ENCODE data around the gene TNS1.
"Not testable (repeated sequence)": the region's sequence is repeated elsewhere in the genome, so short reads cannot be mapped to it uniquely, and the experiment has no call there.

TNS1 gene

DNA sequence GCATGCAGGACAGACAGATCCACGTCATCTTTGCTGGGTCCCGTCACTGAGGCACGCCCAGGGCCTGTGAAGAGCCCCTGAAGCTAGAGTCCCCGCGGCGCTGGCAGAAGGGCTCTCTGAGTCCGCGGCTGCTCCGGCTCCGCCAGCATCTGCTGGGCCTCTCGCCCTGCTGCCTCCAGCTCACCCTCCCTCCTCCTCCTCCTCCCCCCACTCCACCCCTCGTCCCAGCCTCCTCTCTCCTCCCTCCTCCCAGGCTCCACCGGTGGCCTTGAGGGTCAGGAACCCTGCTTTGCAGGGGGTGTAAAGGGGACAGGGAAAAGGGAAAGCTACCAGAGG is at the start of gene TNS1:
Gene TNS1 (minus strand): TSS at position 151 of the 336 bp plus-strand sequence. CDS start 123 bp downstream, at position 28.
- no peak for DNase-seq (ENCODE audit: low spot score)

DNA sequence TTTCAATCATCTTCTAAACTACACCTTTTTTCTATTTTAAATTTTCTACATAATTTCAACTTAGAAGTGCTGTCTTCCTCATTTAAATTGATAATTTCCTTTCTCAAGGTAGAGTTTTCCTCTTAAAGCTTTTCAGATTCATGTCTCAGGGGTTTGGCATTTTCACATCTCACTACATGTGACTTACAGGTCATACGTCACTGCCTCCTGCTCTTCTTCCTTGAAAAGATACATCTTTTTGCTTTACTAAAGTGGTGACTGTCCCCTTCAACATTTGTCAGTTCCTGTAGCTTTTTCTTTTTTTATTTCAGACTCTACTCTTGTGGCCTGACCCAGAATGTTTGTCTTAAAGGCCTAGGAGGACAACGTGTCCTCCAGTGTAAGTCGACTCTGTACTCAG is 49.1 kb upstream of the TNS1 start:
- no peak for DNase-seq (ENCODE audit: low spot score)

DNA sequence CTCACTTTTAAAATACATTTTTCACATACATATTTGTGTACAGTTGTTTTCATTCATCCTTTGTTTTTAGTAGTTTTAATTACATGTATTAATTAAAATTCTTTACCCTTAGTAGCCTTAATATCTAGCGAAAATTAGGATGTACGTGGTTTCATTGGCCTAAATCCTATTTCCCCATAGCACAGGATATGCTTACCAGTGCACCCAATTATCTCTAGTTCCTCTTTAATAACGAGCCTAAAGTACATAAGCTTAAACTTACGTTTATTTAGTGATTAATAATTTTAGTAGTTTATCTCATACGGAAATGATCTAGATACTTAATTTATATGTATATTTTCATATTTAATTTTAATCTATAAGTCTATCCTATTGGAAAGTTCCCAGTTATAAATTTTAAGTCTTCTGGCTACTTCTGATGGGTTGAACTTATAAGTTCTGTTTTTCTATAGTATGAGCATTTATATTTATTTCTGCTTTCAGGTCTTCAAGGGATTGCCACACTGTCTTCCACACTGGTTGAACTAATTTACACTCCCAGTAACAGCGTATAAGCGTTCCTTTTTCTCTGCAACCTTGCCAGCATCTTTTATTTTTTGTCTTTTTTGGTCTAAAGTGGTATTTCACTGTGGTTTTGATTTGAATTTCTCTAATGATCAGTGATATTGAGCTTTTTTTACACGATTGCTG is 44.9 kb upstream of the TNS1 start:
- no peak for DNase-seq (ENCODE audit: low spot score)

DNA sequence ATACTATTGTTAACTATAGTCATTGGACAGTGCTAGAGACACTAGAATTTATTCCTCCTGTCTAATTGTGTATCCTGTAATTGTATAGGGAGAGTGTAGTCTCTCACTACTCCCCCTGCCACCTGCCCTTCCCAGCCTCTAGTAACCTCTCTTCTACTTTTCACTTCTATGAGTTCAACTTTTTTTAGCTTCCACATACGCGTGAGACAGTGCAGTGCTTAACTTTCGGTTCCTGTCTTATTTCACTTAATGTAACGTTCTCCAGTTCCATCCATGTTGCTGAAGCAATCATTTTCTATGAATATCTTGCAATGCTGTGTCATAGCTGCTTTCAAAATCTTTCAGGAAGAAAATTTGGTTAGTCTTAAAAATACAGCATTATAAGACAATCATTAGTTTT is 43.4 kb upstream of the TNS1 start:
- no peak for DNase-seq (ENCODE audit: low spot score)

DNA sequence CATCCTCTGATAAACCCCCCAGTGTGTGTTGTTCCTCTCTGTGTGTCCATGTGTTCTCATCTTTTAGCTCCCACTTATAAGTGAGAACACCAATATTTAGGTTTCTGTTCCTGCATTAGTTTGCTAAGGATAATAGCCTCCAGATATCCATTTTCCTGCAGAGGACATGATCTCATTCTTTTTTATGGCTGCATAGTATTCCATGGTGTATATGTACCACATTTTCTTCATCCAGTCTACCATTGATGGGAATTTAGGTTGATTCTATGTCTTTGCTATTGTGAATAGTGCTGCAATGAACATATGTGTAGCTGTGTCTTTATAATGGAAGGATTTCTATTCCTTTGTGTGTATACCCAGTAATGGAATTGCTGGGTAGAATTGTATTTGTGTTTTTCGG is 41.8 kb upstream of the TNS1 start:
- not testable (repeated sequence) for DNase-seq (ENCODE audit: low spot score)

DNA sequence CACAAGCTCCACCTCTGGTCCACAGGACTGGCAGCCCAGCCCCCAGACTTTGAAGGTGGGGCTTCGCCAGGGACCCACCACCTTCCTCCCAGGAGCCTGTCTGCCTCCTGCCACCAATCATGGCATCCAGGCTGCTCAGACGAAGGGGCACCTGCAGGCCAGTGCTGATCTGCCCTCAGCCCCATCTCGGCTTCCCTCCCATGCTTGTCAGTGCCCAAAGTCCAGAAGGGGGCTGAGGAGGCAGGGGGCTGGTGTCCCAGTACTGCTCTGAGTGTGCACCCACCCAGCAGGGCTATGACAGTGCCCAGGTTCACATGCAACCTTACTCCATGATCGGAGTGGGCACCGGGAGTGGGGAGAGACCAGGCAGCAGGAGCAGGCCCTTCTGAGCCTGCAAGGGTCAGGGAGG is 40.9 kb upstream of the TNS1 start:
- no peak for DNase-seq (ENCODE audit: low spot score)

DNA sequence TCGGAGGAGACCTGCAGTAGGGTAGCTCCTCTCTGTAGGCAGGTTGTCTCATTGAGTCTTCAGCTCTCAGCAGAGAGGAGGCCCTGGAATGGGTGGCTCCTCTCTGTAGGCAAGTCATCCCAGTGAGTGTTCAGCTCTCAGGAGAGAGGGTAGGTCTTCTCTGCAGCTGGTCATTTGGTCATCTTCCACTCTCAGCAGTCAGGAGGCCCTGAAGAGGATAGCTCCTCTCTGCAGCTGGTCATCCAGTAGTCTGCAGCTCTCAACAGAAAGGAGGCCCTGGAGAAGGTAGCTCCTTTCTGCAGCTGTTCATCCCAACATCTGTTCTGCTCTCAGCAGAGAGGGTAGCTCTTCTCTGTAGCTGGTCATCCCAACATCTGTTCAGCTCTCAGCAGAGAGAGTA is 40.3 kb upstream of the TNS1 start:
- no peak for DNase-seq (ENCODE audit: low spot score)

DNA sequence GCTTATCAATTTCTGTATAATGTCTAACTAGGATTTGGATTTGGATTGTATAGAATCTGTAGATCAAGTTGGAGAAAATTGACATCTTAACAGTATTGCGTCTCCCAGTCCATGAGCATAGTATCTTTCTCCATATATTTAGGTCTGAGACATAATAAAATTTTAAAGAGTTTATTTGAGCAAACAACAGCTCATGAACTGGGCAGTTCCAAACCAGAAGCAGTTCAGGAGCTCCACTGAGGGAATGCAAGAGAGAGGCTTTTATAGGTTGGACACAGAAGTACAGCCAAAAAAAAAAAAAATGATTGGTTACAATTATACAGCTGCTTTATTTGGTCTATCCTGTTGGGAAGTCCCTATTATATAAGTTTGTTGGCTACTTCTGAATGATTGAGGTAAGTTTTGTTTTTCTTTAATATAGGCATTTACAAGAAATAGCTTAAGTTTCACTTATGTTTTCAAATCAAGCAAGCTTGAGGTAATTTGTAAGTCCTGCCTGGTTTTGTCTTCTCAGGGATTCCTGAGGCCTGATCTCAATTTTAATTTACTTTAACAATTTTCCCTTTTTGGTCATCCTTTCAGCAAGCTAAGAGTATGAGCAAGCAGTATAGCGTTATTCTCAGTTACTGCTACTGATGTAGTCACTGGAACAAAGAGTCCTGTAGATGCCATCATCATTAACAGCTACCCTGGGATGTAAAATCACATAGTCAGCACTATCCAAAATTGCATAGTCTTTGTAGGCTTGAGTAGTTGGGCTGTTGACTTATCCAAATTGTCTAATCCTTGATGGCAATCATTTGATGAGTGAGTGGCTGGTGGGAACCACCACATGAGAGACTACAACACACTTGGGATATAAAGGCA is 38.7 kb upstream of the TNS1 start:
- no peak for DNase-seq (ENCODE audit: low spot score)

DNA sequence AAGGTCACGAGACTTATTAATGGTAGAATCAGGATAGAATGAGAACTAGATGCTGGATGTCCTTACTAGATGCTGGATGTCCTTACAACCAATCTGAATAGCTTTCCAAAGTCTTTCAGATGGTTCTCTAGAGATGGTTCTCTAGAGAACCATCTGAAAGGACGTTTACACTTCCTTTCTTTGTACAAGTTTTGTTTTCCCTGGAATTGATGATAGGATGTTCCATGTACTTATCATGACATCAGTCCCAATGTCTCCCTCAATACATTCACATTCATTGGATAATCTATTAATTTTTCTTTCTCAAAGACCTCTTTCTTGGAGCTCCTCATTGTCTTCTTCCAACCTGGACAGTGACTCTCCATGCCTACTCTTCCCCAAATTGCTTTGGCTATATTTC is 38.1 kb upstream of the TNS1 start:
- no peak for DNase-seq (ENCODE audit: low spot score)

DNA sequence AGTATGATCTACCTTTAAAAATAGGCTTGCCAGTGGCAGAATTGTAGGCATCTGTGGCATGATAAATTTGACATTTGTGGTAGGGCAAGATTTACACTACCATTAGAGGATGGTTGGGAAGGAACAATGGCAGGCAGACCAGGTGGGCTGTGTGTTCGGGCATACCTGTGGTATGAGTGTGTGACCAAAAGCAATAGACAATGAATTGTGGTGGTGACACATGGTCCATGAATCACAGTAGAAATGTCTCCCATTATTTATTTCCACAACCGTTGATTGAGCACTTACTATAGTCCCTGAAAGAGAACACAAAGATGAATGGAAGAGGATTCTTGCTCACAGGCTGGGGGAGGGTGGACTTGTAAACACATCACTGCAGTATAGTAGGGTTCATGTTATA is 36.4 kb upstream of the TNS1 start:
- no peak for DNase-seq (ENCODE audit: low spot score)

DNA sequence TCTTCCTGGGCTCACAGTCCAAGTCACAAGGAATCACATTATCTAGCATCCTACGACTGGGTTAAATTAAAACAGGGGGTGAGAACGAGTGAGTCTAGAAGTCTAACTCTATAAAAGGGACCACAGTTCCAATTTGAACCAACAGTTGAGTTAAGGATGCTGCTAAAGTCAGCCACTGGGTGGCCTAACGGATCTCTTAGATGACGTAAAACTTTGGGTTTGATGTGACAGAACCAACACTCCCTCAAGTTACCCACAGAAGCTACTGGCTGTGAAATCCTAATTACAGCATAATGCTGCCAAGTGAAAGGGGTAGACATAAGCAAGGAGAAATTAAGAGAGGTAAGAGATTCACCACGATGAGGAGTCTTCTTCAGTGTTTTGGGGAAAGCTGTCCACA is 33.6 kb upstream of the TNS1 start:
- no peak for DNase-seq (ENCODE audit: low spot score)

DNA sequence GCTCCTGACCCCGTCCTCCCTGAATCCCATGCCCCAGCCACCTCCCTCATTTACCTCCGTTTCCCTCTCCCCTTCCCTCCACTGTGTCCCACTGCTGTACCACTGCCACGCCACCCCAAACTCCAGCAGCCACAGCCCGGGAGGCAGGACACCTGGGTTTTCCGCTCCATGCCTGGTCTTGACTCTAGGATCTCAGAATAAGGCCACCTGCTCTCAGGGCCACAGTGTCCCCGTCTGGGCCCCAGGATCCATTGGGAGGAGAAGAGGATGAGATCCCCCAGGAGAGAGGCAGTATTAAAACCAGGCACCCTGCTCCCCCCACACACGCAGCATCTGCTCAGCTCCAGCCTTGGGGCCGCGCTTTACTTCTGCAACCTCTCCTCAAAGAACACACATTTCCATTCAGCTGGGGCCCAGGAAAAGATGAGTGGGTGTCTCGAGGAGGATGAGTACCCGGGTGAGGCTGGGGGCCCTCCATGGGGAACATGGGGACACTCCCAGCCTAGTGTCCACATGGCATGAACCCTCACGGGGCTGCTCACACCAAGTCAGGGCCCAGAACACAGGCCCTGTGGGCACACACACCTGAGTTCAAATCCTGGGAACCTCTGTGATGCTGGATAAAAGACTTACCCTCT is 32.8 kb upstream of the TNS1 start:
- DNase-seq (ENCODE audit: low spot score), result no peak

DNA sequence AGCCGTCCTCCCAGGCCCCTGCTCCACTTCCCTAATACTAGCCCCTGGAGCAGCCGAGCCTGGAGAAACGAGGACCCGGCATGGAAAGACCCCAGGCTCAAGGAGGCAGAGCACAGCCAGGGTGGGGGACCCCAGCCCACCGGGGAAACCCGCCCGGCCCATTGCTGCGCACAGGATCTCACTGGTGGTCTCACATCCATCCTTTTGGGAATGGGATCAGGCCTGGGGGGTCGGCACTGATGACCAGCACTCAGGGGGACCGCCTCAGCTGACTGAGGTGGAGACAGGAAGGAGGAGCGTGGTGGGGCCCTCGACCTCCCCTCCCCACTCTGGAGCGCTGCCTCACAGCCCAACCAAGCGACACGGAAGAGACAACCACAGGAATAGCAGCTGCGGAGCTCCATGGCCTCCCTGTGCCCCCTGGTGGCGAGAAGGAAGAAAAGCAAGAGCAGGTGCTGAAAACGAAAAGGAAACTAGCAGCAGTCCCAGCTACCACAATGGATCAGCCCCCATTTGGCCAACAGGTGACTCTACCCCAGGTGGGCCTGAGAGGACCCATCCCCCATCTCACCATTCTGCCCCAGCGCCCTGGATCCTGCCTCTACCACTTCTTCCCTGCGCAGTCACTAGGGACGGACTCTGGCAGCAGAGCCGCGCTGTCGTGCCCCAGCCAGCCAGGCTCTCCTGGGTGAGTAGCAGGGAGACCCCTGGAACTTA is 31.9 kb upstream of the TNS1 start:
- peak; percentile 54 for DNase-seq (ENCODE audit: low spot score)

DNA sequence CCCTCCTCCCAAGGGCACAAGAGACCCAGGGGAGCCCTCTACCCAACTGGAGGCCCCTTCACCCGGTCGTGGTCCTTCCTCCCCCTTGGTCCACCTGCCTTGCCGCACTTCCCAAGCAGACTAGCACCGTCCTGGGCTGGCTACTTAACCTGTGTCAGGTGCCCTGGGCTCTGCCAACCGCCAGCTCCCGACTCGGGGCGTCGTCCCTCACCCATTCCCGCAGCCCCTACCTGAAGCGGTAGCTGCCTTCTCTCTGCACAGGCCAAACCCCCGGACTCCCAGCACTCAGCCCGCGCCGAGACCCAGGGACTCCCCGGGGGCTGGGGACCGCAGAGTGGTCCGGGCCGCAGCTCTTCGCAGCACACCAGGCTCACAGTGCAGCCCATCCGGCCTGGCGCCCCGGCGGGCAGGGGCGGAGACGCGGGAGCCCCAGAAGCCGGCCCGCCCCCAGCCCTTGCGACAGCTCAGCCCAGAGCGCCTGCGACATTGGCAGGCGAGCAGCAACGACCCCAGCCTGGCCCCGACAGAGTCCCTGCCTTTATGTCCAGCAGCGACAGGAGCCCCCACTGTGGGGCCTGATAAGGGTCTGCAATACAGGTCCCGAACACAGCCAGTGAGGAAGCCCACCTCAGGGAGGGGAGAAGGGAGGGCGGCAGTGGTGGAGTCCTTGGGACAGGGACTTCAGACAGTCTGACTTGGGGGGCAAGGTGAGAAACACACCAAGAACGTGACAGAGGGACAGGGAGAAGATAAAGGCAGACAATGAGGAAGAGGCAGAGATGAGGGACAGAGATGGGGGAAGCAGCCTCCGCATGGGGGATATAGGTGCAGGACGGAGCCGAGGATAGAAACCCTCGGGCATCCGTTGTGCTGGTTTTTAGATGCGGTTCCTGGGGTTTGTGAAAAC is 31.0 kb upstream of the TNS1 start:
- no peak for DNase-seq (ENCODE audit: low spot score)

DNA sequence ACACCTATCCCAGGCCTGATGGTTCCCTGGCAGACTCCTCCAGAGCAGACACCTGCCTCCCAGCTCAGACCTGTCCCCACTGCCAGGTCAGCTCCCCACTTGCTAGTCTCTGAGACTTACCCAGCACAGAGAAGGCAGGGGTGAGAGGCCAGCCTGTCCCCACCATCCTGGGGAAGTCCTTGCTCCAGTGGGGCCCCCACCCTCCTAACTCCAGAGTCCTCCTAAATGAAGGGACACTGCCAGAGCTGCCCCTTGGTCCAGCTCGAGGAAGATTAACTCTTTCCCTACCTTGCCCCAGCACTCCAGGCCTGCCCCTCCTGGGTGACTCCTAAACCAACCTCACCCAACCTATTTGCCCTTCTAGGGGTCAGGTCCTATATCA is 30.4 kb upstream of the TNS1 start:
- no peak for DNase-seq (ENCODE audit: low spot score)

DNA sequence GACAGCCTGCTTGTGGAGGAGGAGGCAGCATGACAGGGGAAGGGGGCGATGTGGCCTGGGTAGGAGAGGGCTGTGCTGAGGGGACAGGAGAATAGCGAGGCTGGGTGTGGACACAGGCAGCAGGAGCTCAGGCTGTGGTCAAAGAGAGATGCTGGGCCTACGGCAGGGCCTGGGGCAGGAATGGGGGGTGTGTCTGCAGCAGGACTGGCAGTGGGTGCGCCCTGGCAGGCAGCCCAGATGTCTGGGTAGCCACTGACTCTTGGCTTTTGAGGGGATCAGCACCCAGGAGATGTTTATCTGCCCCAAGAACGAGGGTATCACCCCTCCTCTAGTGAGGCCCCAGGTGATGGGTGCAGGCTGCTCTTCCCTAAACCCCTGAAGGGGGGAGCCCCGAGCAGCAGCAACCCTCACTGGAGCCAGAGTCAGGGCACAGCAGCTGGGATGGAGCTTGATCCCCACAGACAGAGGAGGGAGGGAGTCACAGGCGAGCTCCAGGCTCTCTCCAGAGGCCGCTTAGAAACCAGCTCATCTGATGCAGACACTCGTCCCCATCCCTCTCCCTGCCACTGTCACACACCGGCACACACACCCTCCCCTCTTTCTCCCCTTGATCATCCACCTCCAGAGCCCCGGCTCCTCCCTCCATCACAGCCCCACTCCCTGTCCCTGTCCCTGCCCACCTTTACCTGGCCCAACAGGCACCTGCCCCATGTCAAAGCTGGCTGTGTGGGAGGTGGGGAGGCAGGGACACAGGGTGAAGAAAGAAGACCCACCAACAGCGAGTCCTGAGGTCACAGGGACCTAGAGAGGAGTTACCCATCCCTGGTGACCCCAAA is 29.8 kb upstream of the TNS1 start:
- DNase-seq (ENCODE audit: low spot score), result no peak

DNA sequence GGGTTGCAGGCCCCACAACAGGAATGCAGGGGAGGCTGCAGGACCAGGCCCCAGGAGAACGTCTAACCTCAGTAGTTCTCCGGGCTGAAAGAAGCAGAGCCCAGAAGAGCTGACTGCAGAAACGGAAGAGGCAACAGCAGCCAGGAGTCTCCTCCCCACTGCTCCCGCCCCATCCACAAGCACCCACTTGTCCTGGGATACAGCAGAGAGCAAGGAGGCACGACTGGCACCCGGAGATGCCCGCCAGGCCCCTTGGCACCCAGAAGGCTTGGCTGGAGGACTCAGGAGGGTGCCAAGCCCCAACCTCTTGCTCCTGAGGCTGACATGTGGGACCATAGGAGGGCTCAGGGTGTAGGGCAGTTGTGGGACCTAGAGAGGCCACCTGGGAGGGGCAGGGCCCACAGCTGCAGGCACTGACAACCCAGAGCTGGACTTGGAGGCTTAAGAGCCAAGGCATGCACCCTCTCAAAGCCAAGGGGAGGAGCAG is 29.0 kb upstream of the TNS1 start:
- DNase-seq (ENCODE audit: low spot score), result no peak

DNA sequence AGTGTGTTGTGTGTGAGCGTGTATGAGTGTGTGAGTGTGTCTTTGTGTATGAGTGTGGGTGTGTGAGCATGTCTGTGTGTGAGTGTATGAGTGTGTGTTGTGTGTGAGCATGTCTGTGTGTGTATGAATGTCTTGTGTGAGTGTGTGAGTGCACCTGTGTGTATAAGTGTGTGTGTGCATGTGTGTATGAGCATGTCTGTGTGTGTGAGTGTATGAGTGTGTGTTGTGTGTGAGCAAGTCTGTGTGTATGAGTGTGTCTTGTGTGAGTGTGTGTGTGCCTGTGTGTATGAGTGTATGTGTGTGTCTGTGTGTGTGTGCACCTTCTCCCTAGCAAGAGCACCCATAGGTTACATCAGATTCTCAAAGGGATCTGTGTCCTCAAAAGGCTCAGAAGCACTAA is 28.5 kb upstream of the TNS1 start:
- DNase-seq (ENCODE audit: low spot score), result no peak

DNA sequence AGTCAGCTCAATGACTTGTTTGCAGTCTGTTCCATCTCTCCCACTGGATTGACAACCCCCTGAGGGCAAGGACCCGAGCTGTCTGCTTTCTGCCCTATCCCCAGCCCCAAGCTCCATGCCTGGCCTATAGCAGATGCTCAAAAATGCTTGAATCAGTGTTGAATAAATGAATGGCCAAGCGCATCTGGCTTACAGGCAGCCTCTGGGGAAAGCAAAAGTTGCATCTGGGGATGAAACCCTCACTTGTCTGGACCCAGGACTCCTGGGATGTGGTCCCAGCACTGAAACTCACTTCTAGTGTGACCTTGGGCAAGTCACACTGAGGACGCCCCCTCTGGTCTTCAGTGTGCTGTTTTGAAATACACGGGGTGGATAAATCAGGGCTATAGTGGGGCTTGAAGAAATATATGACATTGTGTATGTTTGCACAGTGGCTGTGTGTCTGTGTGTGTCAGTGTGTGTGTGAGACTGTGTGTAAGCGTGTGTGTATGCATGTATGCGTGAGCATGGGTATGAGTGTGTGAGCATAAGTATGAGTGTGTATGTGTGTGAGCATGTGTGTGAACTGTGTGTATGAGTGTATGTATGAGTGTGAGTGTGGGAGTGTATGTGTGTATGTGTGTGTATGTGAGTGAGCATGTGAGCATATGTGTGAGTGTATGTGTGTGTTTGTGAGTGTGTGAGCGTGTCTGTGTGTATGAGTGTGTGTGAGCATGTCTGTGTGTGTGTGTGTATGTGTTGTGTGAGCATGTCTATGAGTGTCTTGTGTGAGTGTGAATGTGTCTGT is 27.8 kb upstream of the TNS1 start:
- DNase-seq (ENCODE audit: low spot score), result no peak

All from AG08395 (cell line).